HepG2 (cell line): ENCODE data around the gene ZDHHC8. TPM values are rescaled to one million over a fixed set of nuclear protein-coding genes. Genes with fewer than 3 reads are reported as not detected.

Experiments used
- CERS6 ChIP-seq: sonication (generic); formaldehyde crosslinking; IDR thresholded peaks from 2 replicates; pipeline ENCODE4 v1.5.0; 2020; ENCODE audit warnings: missing genetic modification reagents
- IRF9 ChIP-seq: sonication (generic); formaldehyde crosslinking; IDR thresholded peaks from 2 replicates; pipeline ENCODE4 v1.8.0; 2022; ENCODE audit warnings: missing genetic modification reagents, mild to moderate bottlenecking, borderline replicate concordance
- JUND ChIP-seq: sonication (generic); formaldehyde crosslinking; IDR thresholded peaks from 2 replicates; pipeline ENCODE4 v1.8.0; 2022; ENCODE audit warnings: mild to moderate bottlenecking, missing genetic modification reagents
- KDM2A ChIP-seq: sonication (generic); formaldehyde crosslinking; IDR thresholded peaks from 2 replicates; pipeline ENCODE4 v1.4.0; 2020; ENCODE audit warnings: low read depth, missing genetic modification reagents, borderline replicate concordance
- MYC ChIP-seq: sonication (generic); formaldehyde crosslinking; IDR thresholded peaks from 2 replicates; pipeline ENCODE4 v1.9.0; 2021; ENCODE audit warnings: missing genetic modification reagents, borderline replicate concordance
- NCOA2 ChIP-seq: sonication (generic); formaldehyde crosslinking; IDR thresholded peaks from 2 replicates; pipeline ENCODE4 v1.8.0; 2022; ENCODE audit warnings: inconsistent platforms
- NR0B2 ChIP-seq: sonication (generic); formaldehyde crosslinking; IDR thresholded peaks from 2 replicates; pipeline ENCODE4 v1.4.0; 2020; ENCODE audit warnings: mild to moderate bottlenecking, missing genetic modification reagents
- SNAPC4 ChIP-seq: sonication (generic); formaldehyde crosslinking; IDR thresholded peaks from 2 replicates; pipeline ENCODE4 v1.4.0; 2020; ENCODE audit warnings: mild to moderate bottlenecking, missing genetic modification reagents
- SRF ChIP-seq: IDR thresholded peaks from 2 replicates; pipeline ENCODE4 v1.6.1; 2011; ENCODE audit warnings: mild to moderate bottlenecking, low read depth, low read length, moderate library complexity
- TBP ChIP-seq: sonication (generic); formaldehyde crosslinking; IDR thresholded peaks from 2 replicates; pipeline ENCODE4 v1.5.0; 2020; ENCODE audit warnings: missing genetic modification reagents
- ZBTB34 ChIP-seq: sonication (generic); formaldehyde crosslinking; IDR thresholded peaks from 2 replicates; pipeline ENCODE4 v1.8.0; 2022; ENCODE audit warnings: mild to moderate bottlenecking, missing genetic modification reagents
- ZBTB7A ChIP-seq: sonication (generic); formaldehyde crosslinking; IDR thresholded peaks from 2 replicates; pipeline ENCODE4 v1.8.0; 2022; ENCODE audit warnings: mild to moderate bottlenecking, missing genetic modification reagents
- ZBTB7B ChIP-seq: sonication (generic); formaldehyde crosslinking; IDR thresholded peaks from 2 replicates; pipeline ENCODE4 v1.4.0; 2020; ENCODE audit warnings: missing genetic modification reagents
- ZHX1 ChIP-seq: sonication (generic); formaldehyde crosslinking; IDR thresholded peaks from 2 replicates; pipeline ENCODE4 v1.8.1; 2022; ENCODE audit warnings: low read depth, mild to moderate bottlenecking, missing genetic modification reagents
- ZMYM4 ChIP-seq: sonication (generic); formaldehyde crosslinking; IDR thresholded peaks from 2 replicates; pipeline ENCODE4 v1.8.1; 2023; ENCODE audit warnings: mild to moderate bottlenecking, missing genetic modification reagents
- ZNF564 ChIP-seq: sonication (generic); formaldehyde crosslinking; IDR thresholded peaks from 2 replicates; pipeline ENCODE4 v1.8.1; 2023; ENCODE audit warnings: mild to moderate bottlenecking, missing genetic modification reagents
- ZNF570 ChIP-seq: sonication (generic); formaldehyde crosslinking; IDR thresholded peaks from 2 replicates; pipeline ENCODE4 v1.4.0; 2020; ENCODE audit warnings: mild to moderate bottlenecking, missing genetic modification reagents, borderline replicate concordance
- polyA plus RNA-seq, 8 experiments: library from polyadenylated mRNA; depleted of rRNA in 3 of 8; stranded (reverse) in 7 of 8; unstranded in 1 of 8; fragments of >200 nt; fragmentation: Illumina TruSeq in 4 of 8; extraction: Trizol in 4 of 8; gene quantifications; 2 replicates each; pipeline versions ENCODE4 v1.2.1 to v1.2.3, GENCODE V29; 2011 to 2016; ENCODE audit warnings: low read depth in 4 of 8, missing spikeins in 1 of 8, mixed read lengths in 1 of 8; ENCODE audit not compliant: insufficient read depth in 1 of 8
- total RNA-seq, 5 experiments: library from RNA; depleted of rRNA; stranded (reverse); fragments of >200 nt; fragmentation: Illumina TruSeq; extraction: Trizol; gene quantifications; 2 replicates each; pipeline ENCODE4 v1.2.3, GENCODE V29; 2016; ENCODE audit warnings: low read depth in 1 of 5

ZDHHC8 gene
- total and polyA plus RNA-seq, 2 of the 13 experiments (the other 11 are each of a cell fraction or from before 2014, with no cell fraction given) = 7.5 to 21.3 TPM

- TF ChIP-seq ZMYM4 (peak; percentile 65), NCOA2 (CRISPR knock-in tag) (no peak), ZBTB7B (no peak; the same call in 1 of the 2 replicates), ZNF570 (no peak), SNAPC4 (no peak), ZBTB34 (CRISPR knock-in tag) (0 out of 2 replicates have a peak, but pooled peaks have one; percentile 36), IRF9 (CRISPR knock-in tag) (peak; percentile 89), TBP (no peak), ZBTB7A (CRISPR knock-in tag) (no peak), NR0B2 (CRISPR knock-in tag) (peak; percentile 64), ZHX1 (CRISPR knock-in tag) (peak; percentile 83), MYC (CRISPR knock-in tag) (peak; percentile 82), CERS6 (CRISPR knock-in tag) (no peak), KDM2A (CRISPR knock-in tag) (peak; percentile 81), JUND (CRISPR knock-in tag) (no peak), ZNF564 (peak; percentile 59; the same call in 1 of the 2 replicates), SRF (0 out of 2 replicates have a peak, but pooled peaks have one; percentile 12)
Measured at GRCh38 chr22:20116951-20117632, 14.5 kb upstream of the ZDHHC8 start, which contains the start of gene TRMT2A (continued).
